A549 (cell line): Measurements from ENCODE around the gene SPATA31D4. TPM values are rescaled to one million over a fixed set of nuclear protein-coding genes. Genes with fewer than 3 reads are reported as not detected.

Experiments
- ATAC-seq, 2 experiments: fragments of 200-7000 bp in 1 of 2; fragments of >200 bp in 1 of 2; cut with Nextera tagmentation in 1 of 2; cut with Tn5 transposase in 1 of 2; 3 replicates each; pipeline versions ENCODE4 v1.8.0 to v1.9.1; 2018 to 2020; ENCODE audit warnings: mild to moderate bottlenecking in 1 of 2, moderate library complexity in 1 of 2
- CTCF ChIA-PET: fragments of 300-600 bp; sonication (Branson Sonifier 250); formaldehyde crosslinking; extraction: SDS; loops from one replicate; lab custom pipeline; 2021; ENCODE audit warnings: antibody characterized with exemption, inconsistent platforms; lab: Yijun Ruan, JAX
- POLR2A ChIA-PET: fragments of 350-600 bp; formaldehyde crosslinking; extraction: SDS; loops from one replicate; lab custom pipeline; 2021; ENCODE audit warnings: antibody characterized with exemption, inconsistent platforms; lab: Yijun Ruan, JAX
- DNase-seq, 2 experiments: peaks; one replicate each; pipeline versions ENCODE4 v3.0.0 to v3.0.0-alpha.2; 2011 to 2016; ENCODE audit warnings: low read depth in 1 of 2, low spot score in 1 of 2
- FAIRE-seq: peaks from 2 replicates; lab custom pipeline; 2011; peaks lifted over from hg19 to GRCh38; lab: Jason Lieb, UNC
- H3K27ac ChIP-seq, 2 experiments: fragments of >200 bp; sonication (Bioruptor Twin); formaldehyde crosslinking; 3 replicates each; pipeline ENCODE4 v1.5.1; 2016 to 2017
- H3K4me1 ChIP-seq: fragments of >200 bp; sonication (Bioruptor Twin); formaldehyde crosslinking; 3 replicates; pipeline ENCODE4 v1.6.1; 2016
- H3K4me2 ChIP-seq: fragments of >200 bp; sonication (Bioruptor Twin); formaldehyde crosslinking; 3 replicates; pipeline ENCODE4 v1.6.1; 2016
- H3K4me3 ChIP-seq: fragments of >200 bp; sonication (Bioruptor Twin); formaldehyde crosslinking; 3 replicates; pipeline ENCODE4 v1.5.1; 2016
- H3K9me3 ChIP-seq: fragments of >200 bp; sonication (Bioruptor Twin); formaldehyde crosslinking; 3 replicates; pipeline ENCODE4 v1.6.1; 2016
- BHLHE40 ChIP-seq: IDR thresholded peaks from 2 replicates; pipeline ENCODE4 v1.6.1; 2012; ENCODE audit warnings: low read depth, low read length, inconsistent platforms
- CBX2 ChIP-seq: fragments of 200-600 bp; sonication (generic); IDR thresholded peaks from 2 replicates; pipeline ENCODE4 v1.6.1; 2016; ENCODE audit warnings: low read depth, mild to moderate bottlenecking, borderline replicate concordance
- CBX8 ChIP-seq: fragments of 200-600 bp; sonication (generic); IDR thresholded peaks from 2 replicates; pipeline ENCODE4 v1.6.1; 2016
- CEBPB ChIP-seq, 2 experiments: fragments of >200 bp in 1 of 2; sonication (Bioruptor Twin) in 1 of 2; formaldehyde crosslinking in 1 of 2; IDR thresholded peaks; 2 replicates each; pipeline ENCODE4 v1.6.1; 2012 to 2016
- CHD4 ChIP-seq: fragments of 200-600 bp; sonication (generic); IDR thresholded peaks from 2 replicates; pipeline ENCODE4 v1.6.1; 2016; ENCODE audit warnings: antibody characterized with exemption, mild to moderate bottlenecking, borderline replicate concordance
- EHF ChIP-seq: fragments of 250-450 bp; sonication (Bioruptor Pico); IDR thresholded peaks from 2 replicates; pipeline ENCODE4 v1.5.0; 2020; ENCODE audit warnings: mild to moderate bottlenecking
- EHMT2 ChIP-seq: fragments of 200-600 bp; sonication (generic); IDR thresholded peaks from 2 replicates; pipeline ENCODE4 v1.6.1; 2016; ENCODE audit warnings: antibody characterized with exemption, low read depth, mild to moderate bottlenecking, moderate library complexity
- EP300 ChIP-seq, 2 experiments: fragments of >200 bp; sonication (Bioruptor Twin); formaldehyde crosslinking; IDR thresholded peaks; 2 replicates in 1 of 2; 3 replicates in 1 of 2; pipeline ENCODE4 v1.6.1; 2016 to 2017
- ESRRA ChIP-seq: fragments of 150-350 bp; IDR thresholded peaks from 2 replicates; pipeline ENCODE4 v1.6.1; 2014; ENCODE audit warnings: mild to moderate bottlenecking, low read length, borderline replicate concordance
- FOSL2 ChIP-seq, 2 experiments: fragments of 450-650 bp in 1 of 2; fragments of >200 bp in 1 of 2; sonication (Bioruptor Twin) in 1 of 2; formaldehyde crosslinking; IDR thresholded peaks; 2 replicates each; pipeline versions ENCODE4 v1.5.0 to v1.6.1; 2016 to 2020; ENCODE audit warnings: mild to moderate bottlenecking in 1 of 2, moderate library complexity in 1 of 2
- HDAC2 ChIP-seq: fragments of 200-600 bp; sonication (generic); IDR thresholded peaks from 2 replicates; pipeline ENCODE4 v1.6.1; 2016
- HEYL ChIP-seq: fragments of 250-450 bp; sonication (Bioruptor Pico); IDR thresholded peaks from 2 replicates; pipeline ENCODE4 v1.8.0; 2021; ENCODE audit warnings: mild to moderate bottlenecking, moderate library complexity
- HOXA7 ChIP-seq: fragments of 250-450 bp; sonication (Bioruptor Pico); IDR thresholded peaks from 2 replicates; pipeline ENCODE4 v1.5.0; 2020; ENCODE audit warnings: mild to moderate bottlenecking, moderate library complexity
- HOXB5 ChIP-seq: fragments of 250-450 bp; sonication (Bioruptor Pico); IDR thresholded peaks from 2 replicates; pipeline ENCODE4 v1.5.0; 2020; ENCODE audit warnings: mild to moderate bottlenecking, moderate library complexity
- JUN ChIP-seq, 2 experiments: fragments of >200 bp; sonication (Bioruptor Twin); formaldehyde crosslinking; IDR thresholded peaks; 2 replicates in 1 of 2; 3 replicates in 1 of 2; pipeline ENCODE4 v1.6.1; 2016 to 2017
- MAZ ChIP-seq: fragments of 150-350 bp; IDR thresholded peaks from 2 replicates; pipeline ENCODE4 v1.6.1; 2014; ENCODE audit warnings: antibody characterized with exemption, low read depth, low read length, borderline replicate concordance
- RARB ChIP-seq: fragments of 250-450 bp; sonication (Bioruptor Pico); IDR thresholded peaks from 2 replicates; pipeline ENCODE4 v1.8.0; 2021; ENCODE audit warnings: mild to moderate bottlenecking, moderate library complexity
- RFX5 ChIP-seq: fragments of 450-650 bp; IDR thresholded peaks from 2 replicates; pipeline ENCODE4 v1.7.1; 2014; ENCODE audit warnings: antibody characterized with exemption, mild to moderate bottlenecking, moderate library complexity
- SMC3 ChIP-seq: fragments of >200 bp; sonication (Bioruptor Twin); formaldehyde crosslinking; IDR thresholded peaks from 3 replicates; pipeline ENCODE4 v1.6.1; 2018; ENCODE audit warnings: inconsistent platforms
- SREBF2 ChIP-seq: fragments of 450-650 bp; IDR thresholded peaks from 2 replicates; pipeline ENCODE4 v1.6.1; 2014; ENCODE audit warnings: mild to moderate bottlenecking, moderate library complexity
- TP53 ChIP-seq: fragments of 250-450 bp; sonication (Bioruptor Pico); IDR thresholded peaks from 2 replicates; pipeline ENCODE4 v1.5.0; 2021; ENCODE audit warnings: mild to moderate bottlenecking, moderate library complexity
- ZC3H11A ChIP-seq: fragments of 450-650 bp; IDR thresholded peaks from 2 replicates; pipeline ENCODE4 v1.6.1; 2014; ENCODE audit warnings: antibody characterized with exemption, mild to moderate bottlenecking
- ZFP36 ChIP-seq: fragments of 450-650 bp; IDR thresholded peaks from 2 replicates; pipeline ENCODE4 v1.6.1; 2014; ENCODE audit warnings: borderline replicate concordance; ENCODE audit not compliant: partially characterized antibody
- ZNF302 ChIP-seq: fragments of 250-450 bp; sonication (Bioruptor Pico); IDR thresholded peaks from 2 replicates; pipeline ENCODE4 v1.9.0; 2021; ENCODE audit warnings: inconsistent platforms, mild to moderate bottlenecking, moderate library complexity
- ZSCAN20 ChIP-seq: fragments of 250-450 bp; sonication (Bioruptor Pico); IDR thresholded peaks from 2 replicates; pipeline ENCODE4 v1.8.0; 2022; ENCODE audit warnings: mild to moderate bottlenecking, moderate library complexity
- WGBS: methylation state at CpG from one replicate; pipeline ENCODE4 v1.1.6; 2017; ENCODE audit errors: missing lambda C conversion rate; 5-methylcytosine and 5-hydroxymethylcytosine counted together
- polyA plus RNA-seq, 4 experiments: library from polyadenylated mRNA; depleted of rRNA in 3 of 4; stranded (reverse); fragments of >200 nt; fragmentation: RNase III in 1 of 4; extraction: RNeasy Plus Mini Kit Qiagen cat#74134 plus additional on column Dnase treatment in 1 of 4; gene quantifications; 2 replicates in 3 of 4; 3 replicates in 1 of 4; pipeline ENCODE4 v1.2.3, GENCODE V29; 2011 to 2017
- TF ChIP-seq, protein P1 (sequence below): fragments of >200 bp; sonication (Bioruptor Twin); formaldehyde crosslinking; IDR thresholded peaks from 3 replicates; pipeline ENCODE4 v1.5.1; 2016
- TF ChIP-seq, protein P2 (sequence below): fragments of >200 bp; sonication (Bioruptor Twin); formaldehyde crosslinking; IDR thresholded peaks from 3 replicates; pipeline ENCODE4 v1.6.1; 2016
- TF ChIP-seq, protein P3 (sequence below): fragments of 250-450 bp; sonication (Bioruptor Pico); IDR thresholded peaks from 2 replicates; pipeline ENCODE4 v1.5.0; 2021; ENCODE audit warnings: mild to moderate bottlenecking, moderate library complexity, borderline replicate concordance

Gene SPATA31D4
- polyA plus RNA-seq, 2 of the 4 experiments (the other 2 are of a cell fraction) = not detected

DNA sequence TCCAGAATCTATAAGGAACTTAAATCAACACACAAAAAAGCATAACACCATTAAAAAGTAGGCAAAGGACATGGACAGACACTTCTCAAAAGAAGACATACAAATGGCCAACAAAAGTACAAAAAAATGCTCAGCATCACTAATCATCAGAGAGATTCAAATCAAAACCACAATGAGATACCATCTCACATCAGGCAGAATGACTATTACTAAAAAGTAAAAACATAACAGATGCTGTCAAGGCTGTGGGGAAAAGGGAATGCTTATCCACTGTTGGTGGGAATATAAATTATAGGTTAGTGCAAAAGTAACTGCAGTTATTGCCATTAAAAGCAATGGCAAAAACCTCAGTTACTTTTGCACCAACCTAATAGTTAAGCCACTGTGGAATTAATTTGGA lies 32.2 kb upstream of the SPATA31D4 start:
- Histone ChIP-seq H3K27ac (no peak overlapping the region), H3K4me2 (no peak overlapping the region), H3K9me3 (no peaks in the 10 kb centered on the region), H3K4me3 (no peak overlapping the region), H3K4me1 (peaks cover 10% of the 10 kb centered on the region; the same call in 2 of the 3 replicates)
- FAIRE-seq = no peak
- no peak for ATAC-seq
- ChIA-PET POLR2A (no interaction called here), CTCF (interaction anchor here (1.1 kb wide), 1 partner anchor 10 kb away, joined by 3 read pairs; no protein-coding TSS in a partner anchor)
- no peak for TF ChIP-seq RFX5
- no peak for DNase-seq

DNA sequence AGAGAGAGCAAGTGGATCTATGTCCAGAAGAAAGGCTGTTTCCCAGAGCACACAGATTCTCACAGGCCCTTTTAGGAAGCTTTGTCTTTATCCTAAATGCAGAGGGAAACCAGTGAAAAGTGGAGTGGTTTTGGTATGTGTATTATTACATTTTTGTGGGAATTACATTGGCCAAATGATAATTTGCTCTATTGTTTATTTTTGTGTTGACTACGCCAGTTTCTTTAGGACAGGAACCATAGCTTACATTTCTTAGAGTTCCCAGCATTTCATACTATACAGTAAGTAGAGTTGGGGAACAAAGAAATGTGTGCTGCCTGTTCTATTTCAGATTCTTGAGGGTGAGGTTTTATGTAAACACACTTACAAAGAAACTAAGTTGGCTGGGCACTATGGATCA lies 29.4 kb upstream of the SPATA31D4 start:
- H3K9me3 ChIP-seq = no peaks in the 10 kb centered on the region
- 83% methylated on average over 1 of the region's 1 CpG for WGBS
- ATAC-seq = no peak
- ChIA-PET CTCF (no interaction called here), POLR2A (no interaction called here)
- DNase-seq = no peak
- H3K4me1 ChIP-seq = no peaks in the 10 kb centered on the region
- FAIRE-seq = no peak
- H3K4me3 ChIP-seq = no peak overlapping the region
- no peak overlapping the region for H3K27ac ChIP-seq
- no peak overlapping the region for H3K4me2 ChIP-seq
- TF ChIP-seq SREBF2 (no peak), CBX8 (no peak), HOXB5 (CRISPR knock-in tag) (no peak), EHF (CRISPR knock-in tag) (no peak), EP300 (IDR thresholded peaks at IDR 0.05) (no peak), ZC3H11A (no peak), EHMT2 (no peak), HEYL (CRISPR knock-in tag) (no peak), ZNF302 (CRISPR knock-in tag) (no peak), BHLHE40 (no peak), JUN (IDR thresholded peaks at IDR 0.05) (no peak), RARB (no peak), HDAC2 (no peak)
- TF ChIP-seq, protein P1, sequence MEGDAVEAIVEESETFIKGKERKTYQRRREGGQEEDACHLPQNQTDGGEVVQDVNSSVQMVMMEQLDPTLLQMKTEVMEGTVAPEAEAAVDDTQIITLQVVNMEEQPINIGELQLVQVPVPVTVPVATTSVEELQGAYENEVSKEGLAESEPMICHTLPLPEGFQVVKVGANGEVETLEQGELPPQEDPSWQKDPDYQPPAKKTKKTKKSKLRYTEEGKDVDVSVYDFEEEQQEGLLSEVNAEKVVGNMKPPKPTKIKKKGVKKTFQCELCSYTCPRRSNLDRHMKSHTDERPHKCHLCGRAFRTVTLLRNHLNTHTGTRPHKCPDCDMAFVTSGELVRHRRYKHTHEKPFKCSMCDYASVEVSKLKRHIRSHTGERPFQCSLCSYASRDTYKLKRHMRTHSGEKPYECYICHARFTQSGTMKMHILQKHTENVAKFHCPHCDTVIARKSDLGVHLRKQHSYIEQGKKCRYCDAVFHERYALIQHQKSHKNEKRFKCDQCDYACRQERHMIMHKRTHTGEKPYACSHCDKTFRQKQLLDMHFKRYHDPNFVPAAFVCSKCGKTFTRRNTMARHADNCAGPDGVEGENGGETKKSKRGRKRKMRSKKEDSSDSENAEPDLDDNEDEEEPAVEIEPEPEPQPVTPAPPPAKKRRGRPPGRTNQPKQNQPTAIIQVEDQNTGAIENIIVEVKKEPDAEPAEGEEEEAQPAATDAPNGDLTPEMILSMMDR = no peak
- TF ChIP-seq, all 56 proteins: peak for 0

DNA sequence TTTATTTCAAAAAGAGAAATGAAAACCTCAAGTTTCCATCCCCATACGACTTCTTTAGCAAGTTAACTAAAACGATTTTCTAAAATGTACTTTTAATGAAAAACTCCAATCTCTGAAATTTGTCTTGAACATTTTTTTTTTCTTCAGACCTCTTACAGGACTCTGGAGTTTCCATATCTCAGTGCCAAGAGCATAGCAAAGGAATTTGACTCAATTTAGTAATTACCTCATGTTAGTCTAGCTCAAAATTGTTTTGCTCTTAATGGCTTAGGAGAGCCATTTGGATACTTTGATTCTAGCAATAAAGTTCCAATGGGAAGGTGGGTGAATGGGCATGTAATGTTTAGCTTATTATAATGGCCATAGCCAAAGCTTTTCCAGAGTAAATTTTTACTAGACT lies 26.0 kb upstream of the SPATA31D4 start:
- TF ChIP-seq ZNF302 (CRISPR knock-in tag) (no peak), CHD4 (no peak), ZSCAN20 (CRISPR knock-in tag) (no peak), CBX8 (no peak), BHLHE40 (no peak), FOSL2 (IDR thresholded peaks at IDR 0.05) (no peak), FOSL2 (CRISPR knock-in tag; IDR thresholded peaks at IDR 0.05) (no peak), TP53 (CRISPR knock-in tag) (no peak), JUN (IDR thresholded peaks at IDR 0.05) (no peak), MAZ (no peak), CBX2 (no peak), CEBPB (IDR thresholded peaks at IDR 0.05) (no peak), ZFP36 (no peak), SMC3 (no peak), HOXA7 (CRISPR knock-in tag) (no peak), ESRRA (no peak)
- TF ChIP-seq, protein P2, sequence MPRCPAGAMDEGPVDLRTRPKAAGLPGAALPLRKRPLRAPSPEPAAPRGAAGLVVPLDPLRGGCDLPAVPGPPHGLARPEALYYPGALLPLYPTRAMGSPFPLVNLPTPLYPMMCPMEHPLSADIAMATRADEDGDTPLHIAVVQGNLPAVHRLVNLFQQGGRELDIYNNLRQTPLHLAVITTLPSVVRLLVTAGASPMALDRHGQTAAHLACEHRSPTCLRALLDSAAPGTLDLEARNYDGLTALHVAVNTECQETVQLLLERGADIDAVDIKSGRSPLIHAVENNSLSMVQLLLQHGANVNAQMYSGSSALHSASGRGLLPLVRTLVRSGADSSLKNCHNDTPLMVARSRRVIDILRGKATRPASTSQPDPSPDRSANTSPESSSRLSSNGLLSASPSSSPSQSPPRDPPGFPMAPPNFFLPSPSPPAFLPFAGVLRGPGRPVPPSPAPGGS = no peak
- TF ChIP-seq, protein P3, sequence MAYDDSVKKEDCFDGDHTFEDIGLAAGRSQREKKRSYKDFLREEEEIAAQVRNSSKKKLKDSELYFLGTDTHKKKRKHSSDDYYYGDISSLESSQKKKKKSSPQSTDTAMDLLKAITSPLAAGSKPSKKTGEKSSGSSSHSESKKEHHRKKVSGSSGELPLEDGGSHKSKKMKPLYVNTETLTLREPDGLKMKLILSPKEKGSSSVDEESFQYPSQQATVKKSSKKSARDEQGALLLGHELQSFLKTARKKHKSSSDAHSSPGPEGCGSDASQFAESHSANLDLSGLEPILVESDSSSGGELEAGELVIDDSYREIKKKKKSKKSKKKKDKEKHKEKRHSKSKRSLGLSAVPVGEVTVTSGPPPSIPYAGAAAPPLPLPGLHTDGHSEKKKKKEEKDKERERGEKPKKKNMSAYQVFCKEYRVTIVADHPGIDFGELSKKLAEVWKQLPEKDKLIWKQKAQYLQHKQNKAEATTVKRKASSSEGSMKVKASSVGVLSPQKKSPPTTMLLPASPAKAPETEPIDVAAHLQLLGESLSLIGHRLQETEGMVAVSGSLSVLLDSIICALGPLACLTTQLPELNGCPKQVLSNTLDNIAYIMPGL = no peak
- WGBS = 47% methylated on average over 2 of the region's 2 CpGs

More for the DNA sequence above, 26.0 kb upstream of the SPATA31D4 start:
- Histone ChIP-seq H3K4me2 (no peak overlapping the region), H3K9me3 (no peaks in the 10 kb centered on the region), H3K4me3 (no peak overlapping the region), H3K27ac (no peak overlapping the region), H3K4me1 (no peaks in the 10 kb centered on the region)
- POLR2A ChIA-PET = no interaction called here
- ATAC-seq (no peak), FAIRE-seq (no peak), DNase-seq (no peak)
- CTCF ChIA-PET = interaction anchor here (1.1 to 1.5 kb wide), 3 partner anchors 9 to 12 kb away, joined by 3 read pairs; no protein-coding TSS in a partner anchor
